Measurements from ENCODE around the gene NCK1.
A peak's percentile ranks its signal among the peaks of the same experiment; 100 is the strongest.
"Not testable (repeated sequence)": the region's sequence is repeated elsewhere in the genome, so short reads cannot be mapped to it uniquely, and the experiment has no call there.

The NCK1 gene

DNA sequence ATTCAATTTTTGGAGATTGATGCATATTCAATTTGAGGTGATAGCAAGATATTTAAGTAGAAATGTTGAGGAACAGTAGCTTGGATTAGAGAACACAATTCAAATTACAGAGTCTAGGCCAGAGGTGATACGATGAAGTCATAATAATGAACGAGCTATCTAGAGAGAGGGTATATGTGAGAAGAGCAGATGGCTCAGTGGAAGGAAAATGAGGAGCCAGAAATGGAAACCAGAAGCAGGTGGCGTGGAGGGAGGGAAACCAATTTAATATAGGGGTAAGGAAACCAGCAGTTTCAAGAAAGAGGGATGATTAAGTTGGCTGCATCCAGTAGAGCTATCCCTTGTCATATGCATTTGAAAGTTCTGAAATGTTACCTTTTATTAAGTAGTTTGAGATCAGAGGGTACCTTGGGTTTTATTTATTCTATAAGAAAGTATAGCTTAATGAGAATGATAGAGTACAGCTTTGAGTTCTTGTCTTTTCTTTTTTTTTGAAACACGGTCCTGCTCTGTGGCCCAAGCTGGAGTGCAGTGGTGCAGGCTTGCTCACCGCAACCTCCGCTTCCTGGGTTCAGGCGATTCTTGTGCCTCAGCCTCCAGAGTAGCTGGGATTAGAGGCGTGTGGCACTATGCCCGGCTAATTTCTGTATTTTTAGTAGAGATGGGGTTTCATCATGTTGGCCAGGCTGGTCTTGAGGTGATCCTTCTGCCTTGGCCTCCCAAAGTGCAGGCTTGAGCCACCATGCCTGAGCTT, 22.1 kb downstream of the NCK1 start:
- no peak for DNase-seq (ENCODE audit: low read depth in 2 of 2)
- no peak overlapping the region for H3K4me3 ChIP-seq (replicated peaks in 1 of 2; ENCODE audit: low read depth in 2 of 2, low read length in 2 of 2)
- TF ChIP-seq, protein P1, sequence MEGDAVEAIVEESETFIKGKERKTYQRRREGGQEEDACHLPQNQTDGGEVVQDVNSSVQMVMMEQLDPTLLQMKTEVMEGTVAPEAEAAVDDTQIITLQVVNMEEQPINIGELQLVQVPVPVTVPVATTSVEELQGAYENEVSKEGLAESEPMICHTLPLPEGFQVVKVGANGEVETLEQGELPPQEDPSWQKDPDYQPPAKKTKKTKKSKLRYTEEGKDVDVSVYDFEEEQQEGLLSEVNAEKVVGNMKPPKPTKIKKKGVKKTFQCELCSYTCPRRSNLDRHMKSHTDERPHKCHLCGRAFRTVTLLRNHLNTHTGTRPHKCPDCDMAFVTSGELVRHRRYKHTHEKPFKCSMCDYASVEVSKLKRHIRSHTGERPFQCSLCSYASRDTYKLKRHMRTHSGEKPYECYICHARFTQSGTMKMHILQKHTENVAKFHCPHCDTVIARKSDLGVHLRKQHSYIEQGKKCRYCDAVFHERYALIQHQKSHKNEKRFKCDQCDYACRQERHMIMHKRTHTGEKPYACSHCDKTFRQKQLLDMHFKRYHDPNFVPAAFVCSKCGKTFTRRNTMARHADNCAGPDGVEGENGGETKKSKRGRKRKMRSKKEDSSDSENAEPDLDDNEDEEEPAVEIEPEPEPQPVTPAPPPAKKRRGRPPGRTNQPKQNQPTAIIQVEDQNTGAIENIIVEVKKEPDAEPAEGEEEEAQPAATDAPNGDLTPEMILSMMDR (IDR thresholded peaks at IDR 0.05; ENCODE audit: low read depth, low read length): no peak

DNA sequence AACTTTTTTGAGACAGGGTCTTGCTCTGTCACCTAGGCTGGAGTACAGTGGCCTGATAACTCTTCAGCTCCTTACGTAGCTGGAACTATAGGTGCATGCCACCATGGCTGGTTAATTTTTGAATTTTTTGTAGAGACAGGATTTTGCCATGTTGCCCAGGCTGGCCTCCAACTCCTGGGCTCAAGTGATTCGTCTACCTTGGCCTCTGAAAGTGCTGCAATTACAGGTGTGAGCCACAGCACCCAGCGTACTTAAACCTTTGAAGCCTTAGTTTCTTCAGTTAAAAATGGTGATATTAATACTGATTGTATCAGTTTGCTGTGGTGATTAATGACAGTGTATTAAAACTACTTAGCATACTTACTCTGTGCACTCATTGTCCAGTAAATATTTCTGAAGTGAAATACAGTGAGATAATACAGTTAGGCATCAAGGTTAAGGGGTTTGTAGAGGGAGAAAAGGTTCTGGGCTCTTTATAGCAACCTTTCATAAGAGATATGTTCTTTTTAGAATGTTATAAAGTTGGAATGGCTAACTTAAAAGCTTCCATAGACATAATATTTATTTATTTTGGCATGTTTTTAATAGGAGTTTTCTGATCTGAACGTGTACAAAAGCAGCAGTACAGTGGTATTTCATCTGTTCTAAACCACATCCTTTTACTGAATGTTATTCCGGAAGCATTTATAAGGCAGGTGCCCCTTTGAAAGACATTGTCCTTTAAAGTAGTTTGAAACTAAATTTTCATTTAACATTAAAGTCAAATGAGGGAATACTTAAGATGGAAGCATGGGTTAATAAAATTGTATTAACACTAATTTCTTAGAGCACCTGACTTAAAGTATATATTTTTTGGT, 23.6 kb downstream of the NCK1 start:
- H3K4me3 ChIP-seq (replicated peaks in 1 of 2; ENCODE audit: low read depth in 2 of 2, low read length in 2 of 2): no peak overlapping the region
- TF ChIP-seq, protein P1 (IDR thresholded peaks at IDR 0.05; ENCODE audit: low read depth, low read length): no peak
- no peak for DNase-seq (ENCODE audit: low read depth in 2 of 2)

DNA sequence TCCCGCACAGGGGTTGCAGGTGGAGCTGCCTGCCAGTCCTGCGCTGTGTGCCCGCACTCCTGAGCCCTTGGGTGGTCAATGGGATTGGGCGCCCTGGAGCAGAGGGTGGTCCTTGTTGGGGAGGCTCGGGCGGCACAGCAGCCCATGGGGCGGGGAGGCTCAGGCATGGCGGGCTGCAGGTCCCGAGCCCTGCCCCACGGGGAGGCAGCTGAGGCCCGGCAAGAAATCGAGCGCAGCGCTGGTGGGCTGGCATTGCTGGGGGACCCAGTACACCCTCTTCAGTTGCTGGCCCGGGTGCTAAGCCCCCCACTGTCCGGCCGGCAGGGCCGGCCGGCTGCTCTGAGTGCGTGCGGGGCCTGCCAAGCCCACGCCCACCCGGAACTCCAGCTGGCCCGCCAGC, 27.9 kb downstream of the NCK1 start:
- no peak for DNase-seq (ENCODE audit: low read depth in 2 of 2)
- TF ChIP-seq, protein P1 (IDR thresholded peaks at IDR 0.05; ENCODE audit: low read depth, low read length): no peak
- no peak overlapping the region for H3K4me3 ChIP-seq (replicated peaks in 1 of 2; ENCODE audit: low read depth in 2 of 2, low read length in 2 of 2)

DNA sequence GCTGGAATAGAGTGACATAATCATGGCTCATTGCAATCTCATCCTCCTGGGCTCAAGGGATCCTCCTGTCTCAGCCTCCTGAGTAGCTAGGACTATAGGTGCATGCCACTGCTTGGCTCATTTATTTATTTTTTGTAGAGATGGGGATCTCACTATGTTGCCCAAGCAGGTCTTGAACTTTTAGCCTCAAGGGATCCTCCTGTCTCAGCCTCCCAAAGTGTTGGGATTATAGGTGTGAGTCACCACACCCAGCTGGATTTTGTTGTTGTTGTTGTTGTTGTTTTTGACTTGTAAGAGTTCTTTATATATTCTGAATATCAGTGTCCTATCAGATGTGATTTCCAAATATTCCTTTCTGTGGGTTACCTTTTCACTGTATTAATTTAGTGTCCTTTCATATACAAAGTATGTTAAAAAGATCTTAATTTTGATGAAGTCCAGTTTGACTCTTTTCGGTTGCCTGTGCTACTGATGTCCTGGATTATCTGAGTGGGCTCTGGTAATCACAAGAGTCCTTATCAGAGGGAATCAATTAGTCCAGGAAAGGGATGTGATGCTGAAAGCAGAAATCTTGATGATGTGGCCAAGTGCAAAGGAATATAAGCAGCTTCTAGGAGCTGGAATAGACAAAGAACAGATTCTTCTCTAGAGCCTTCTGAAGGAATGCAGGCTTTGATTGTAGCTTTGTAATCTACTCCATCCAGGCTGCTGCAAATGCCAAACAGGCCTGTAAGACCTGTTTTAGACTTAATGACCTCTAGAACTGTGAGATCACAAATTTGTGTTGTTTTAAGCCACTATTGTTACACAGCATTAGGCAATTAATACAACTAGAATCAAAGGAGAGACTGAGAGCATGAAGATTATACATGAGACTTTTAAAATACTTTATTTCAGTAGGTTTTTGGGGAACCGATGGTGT, 30.2 kb downstream of the NCK1 start:
- H3K4me3 ChIP-seq (replicated peaks in 1 of 2; ENCODE audit: low read depth in 2 of 2, low read length in 2 of 2): no peak overlapping the region
- no peak for DNase-seq (ENCODE audit: low read depth in 2 of 2)
- TF ChIP-seq, protein P1 (IDR thresholded peaks at IDR 0.05; ENCODE audit: low read depth, low read length): no peak

DNA sequence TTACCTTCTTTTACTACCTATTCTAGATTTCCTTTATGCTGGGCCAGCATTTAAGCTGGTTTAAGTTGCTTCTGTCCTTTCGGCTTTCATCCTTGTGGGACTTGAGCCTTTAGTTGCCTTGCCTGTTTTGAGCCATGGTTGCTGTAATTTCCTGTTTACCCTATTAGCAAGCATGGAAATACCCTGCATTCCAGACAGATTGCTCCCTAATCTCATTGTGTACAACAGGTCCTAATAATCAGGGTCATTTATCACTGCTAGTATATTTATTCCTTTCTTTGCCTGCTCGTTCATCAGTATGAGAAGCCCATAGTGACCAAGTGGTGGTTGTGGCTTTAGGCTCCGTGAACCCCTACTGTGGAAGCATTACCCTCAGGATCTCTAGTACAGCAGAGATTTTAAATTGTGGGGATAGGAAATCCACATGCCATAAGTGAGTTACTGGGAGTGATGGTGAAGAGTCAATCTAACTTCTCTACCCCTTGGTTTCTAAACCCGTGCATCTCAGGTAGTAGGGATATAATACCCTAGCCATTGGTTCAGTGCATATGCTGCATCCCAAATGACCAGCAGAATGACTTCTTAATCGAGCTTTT, 31.9 kb downstream of the NCK1 start:
- H3K4me3 ChIP-seq (replicated peaks in 1 of 2; ENCODE audit: low read depth in 2 of 2, low read length in 2 of 2): no peak overlapping the region
- TF ChIP-seq, protein P1 (IDR thresholded peaks at IDR 0.05; ENCODE audit: low read depth, low read length): no peak
- DNase-seq (ENCODE audit: low read depth in 2 of 2): peak; percentile 65 to 90

DNA sequence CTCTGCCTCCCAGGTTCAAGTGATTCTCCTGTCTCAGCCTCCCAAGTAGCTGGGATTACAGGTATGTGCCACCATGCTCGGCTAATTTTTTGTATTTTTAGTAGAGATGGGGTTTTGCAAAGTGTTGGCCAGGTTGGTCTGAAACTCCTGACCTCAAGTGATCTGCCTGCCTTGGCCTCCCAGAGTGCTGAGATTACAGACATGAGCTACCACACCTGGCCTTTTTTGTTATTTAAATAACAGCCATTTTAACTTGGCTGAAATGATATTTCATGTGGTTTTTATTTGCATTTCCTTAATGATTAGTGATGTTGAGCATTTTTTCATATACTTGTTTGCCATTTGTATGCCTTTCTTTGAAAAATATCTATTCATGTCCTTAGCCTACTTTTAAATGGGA, 35.2 kb downstream of the NCK1 start:
- H3K4me3 ChIP-seq (replicated peaks in 1 of 2; ENCODE audit: low read depth in 2 of 2, low read length in 2 of 2); DNase-seq (ENCODE audit: low read depth in 2 of 2): not testable (repeated sequence)

All from cardiac fibroblast (primary cell).